GM19099 (cell line): ENCODE results near the gene IBA57.

ENCODE experiments used
- POLR2A ChIP-seq: IDR thresholded peaks from 3 replicates; pipeline ENCODE4 v1.6.1; 2011; ENCODE audit warnings: low read depth; ENCODE audit not compliant: insufficient read length; ENCODE audit errors: extremely low read depth

The IBA57 gene

DNA sequence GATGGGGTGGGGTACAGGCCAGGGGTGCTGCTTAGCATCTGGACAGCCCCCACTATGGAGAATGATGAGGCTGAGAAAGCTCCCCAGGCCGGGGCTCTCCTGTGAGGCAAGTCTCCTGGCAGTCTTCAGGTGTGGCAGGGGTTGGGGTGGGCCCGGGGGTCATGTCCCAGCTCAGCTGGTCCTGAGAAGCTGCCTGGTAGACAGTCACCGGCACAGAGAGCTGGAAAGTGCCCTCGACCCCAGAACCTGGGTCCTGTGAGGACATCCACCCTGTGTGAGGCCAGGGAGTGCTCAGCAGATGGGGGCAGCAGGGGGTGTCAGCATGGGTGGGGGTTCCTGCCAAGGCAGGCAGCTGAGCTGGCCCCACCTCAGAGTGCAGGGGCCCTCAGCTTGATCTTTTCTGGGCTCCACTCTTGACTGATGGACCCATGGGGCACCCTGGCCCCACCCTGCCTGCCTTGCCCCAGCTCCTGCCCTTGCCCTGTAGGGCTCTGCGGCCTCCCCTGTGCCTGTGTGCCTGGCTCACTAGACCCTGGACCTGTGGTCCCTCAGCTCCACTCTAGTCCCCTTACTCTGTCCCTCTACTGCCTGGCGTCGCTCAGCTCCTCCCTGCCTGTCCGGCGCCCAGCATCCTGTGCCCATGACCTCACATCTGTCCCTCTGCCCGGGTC, 5.8 kb downstream of the IBA57 start:
- TF ChIP-seq POLR2A: no peak

DNA sequence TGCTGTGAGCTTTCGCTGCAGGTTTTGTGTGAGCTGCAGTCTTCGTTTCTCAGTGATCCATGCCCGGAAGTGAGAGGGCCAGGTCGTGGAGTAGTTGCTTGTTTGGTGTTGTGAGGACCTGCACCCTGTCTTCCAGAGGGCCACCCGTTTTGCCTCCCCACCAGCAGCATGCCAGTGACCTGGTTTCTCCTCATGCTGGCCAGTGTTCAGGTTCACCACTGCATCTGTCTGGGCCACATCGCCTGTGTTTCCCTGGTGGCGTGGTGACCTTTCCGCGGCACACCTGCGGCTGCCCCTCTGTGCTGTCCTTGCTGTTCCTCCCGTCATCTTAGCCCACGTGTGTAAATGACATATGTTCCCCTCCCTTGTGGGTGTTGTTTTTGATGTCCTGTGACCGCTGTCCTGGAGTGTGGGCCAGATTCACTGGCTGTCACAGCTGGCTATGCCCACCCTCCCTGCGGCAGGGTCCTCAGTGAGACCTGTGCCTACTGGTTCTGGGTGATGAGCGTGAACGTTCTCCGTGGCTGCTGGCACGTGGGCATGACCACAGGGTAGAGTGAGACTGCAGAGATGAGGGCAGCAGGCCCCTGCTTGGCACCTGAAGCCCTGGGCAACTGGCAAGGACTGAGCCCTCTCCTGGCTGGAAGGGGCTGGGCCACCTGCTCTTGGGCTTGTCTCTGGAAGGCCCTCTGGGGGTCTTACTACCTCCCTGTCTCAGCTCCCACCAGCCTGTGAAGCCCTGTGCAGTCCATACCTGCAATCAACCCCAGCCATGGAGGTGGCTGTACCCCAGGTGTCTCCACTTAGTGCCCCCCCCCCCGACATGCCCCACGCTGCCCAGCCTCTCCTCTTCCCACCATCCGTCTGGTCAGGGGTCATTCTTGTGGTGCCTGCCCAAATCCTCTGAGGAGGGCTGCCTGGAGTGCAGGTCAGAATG, 7.3 kb downstream of the IBA57 start:
- no peak for TF ChIP-seq POLR2A

DNA sequence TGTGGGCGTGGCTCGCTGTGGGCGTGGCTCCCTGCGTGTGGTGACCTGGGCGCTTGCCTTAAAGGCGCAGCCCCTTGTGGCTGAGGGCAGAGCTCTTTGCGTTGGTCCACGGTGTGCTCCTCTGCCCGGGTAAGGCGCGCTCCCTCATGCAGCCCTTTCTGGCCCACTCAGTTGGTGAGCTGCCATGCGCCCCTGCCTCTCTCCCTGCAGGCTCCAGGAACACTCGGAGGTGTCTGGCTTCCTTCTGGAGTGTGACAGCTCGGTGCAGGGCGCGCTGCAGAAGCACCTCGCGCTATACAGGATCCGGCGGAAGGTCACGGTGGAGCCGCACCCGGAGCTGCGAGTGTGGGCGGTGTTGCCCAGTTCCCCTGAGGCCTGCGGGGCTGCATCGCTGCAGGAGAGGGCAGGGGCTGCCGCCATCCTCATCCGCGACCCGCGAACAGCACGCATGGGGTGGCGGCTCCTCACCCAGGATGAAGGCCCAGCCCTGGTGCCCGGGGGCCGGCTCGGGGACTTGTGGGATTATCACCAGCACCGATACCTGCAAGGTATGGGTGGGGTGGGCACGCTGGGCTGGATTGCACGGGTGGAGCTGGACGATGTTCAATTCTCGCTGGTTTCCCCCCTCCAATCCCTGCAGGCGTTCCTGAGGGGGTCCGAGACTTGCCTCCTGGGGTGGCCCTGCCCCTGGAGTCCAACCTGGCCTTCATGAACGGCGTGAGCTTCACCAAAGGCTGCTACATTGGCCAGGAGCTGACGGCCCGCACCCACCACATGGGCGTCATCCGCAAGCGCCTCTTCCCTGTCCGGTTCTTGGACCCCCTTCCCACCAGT, 9.1 kb downstream of the IBA57 start:
- TF ChIP-seq POLR2A: no peak

DNA sequence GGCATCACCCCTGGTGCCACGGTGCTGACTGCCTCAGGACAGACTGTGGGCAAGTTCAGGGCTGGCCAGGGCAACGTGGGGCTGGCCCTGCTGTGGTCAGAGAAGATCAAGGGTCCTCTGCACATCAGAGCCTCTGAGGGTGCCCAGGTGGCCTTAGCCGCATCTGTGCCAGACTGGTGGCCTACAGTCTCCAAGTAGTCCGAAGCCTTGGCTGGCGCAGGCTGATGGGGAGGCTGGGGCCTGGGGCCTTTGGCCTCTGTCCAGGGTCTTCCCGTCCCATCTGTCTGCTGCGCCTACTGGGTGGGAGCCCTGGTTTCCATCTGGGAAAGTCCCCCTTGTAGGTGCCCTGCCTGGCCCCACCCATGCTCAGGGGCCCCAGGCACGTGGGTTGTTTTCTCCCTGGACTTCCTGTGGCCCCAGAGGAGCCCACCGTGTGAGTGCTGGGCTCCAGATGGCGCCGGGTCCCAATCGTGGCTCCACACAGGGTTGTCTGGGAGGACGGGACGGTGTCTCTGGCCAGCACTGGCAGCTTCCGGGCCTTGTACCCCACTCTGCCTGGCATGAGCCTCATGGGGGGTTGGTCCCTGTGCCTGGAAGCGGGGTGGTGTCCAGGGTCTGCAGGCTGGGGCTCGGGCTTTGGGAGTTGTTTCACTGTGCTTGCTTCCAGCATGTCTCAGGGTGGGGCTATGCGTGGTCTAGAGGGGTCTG, 9.9 kb downstream of the IBA57 start:
- TF ChIP-seq POLR2A: no peak

DNA sequence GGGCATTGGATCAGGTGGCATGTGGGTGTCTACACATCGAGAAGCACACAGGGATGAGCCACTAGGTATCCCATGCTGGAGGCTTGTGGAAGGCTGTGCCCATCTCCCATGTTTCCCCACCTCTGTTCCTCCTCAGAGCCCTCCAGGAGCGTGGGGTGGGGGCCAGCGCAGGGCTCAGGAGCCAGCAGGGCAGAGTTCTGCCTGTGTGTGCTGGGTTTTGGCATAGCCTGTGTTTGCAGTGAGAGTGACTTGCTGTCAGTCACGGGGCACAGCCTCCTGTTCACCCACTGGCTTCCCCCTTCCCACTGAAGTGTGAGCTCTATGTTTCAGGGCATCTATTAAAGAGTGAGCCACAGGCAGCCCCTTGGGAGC, 10.4 kb downstream of the IBA57 start:
- TF ChIP-seq POLR2A: no peak

DNA sequence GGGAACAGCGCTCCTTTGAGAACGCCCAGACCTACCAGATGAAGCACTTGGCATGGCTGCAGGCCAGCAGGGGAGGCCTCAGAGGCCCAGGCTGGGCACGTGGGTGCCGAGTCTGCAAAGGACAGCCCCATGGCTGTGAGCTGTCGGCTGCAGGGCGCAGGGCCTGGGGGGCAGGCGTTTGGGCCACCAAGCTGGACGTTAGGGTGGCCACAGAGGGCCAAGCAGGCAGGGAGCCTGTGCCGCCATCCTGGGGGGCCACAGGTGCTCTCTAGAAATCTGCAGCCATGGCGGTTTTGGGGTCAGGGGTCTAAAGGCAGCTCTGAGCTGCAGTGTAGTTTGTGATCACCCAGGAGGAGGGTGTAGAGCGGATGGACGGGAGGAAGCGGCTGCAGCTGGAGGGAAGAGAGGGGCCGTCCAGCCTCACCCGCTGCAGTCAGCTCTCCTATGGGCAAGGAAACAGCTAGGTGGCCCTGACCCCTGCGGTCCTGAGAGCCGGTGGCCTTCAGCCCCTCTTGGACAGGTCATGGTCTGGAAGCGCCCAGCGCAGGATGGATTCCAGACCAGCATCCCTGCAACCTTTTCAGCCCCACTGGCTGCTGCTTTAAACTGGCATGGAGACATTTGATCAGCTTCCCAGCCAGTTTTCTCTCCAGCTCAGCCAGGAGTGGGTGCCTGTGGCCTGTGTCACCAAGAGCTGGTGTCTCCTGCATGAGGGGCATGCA, 11.0 kb downstream of the IBA57 start:
- TF ChIP-seq POLR2A: no peak

DNA sequence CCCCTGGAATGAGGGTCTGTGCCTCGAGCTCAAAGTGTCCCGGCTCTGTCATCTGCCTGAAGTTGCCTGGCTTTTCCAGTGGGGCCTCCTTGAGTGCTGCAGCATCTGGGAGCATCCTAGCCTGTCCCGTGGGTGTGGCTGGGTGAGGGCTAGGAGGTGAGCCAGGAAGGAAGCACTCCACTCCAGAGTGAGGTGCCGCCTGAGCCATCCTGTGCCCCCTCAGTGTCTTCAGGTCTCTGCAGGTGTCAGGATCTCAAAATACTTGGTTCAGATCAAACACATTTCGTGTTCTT, 11.5 kb downstream of the IBA57 start:
- no peak for TF ChIP-seq POLR2A

DNA sequence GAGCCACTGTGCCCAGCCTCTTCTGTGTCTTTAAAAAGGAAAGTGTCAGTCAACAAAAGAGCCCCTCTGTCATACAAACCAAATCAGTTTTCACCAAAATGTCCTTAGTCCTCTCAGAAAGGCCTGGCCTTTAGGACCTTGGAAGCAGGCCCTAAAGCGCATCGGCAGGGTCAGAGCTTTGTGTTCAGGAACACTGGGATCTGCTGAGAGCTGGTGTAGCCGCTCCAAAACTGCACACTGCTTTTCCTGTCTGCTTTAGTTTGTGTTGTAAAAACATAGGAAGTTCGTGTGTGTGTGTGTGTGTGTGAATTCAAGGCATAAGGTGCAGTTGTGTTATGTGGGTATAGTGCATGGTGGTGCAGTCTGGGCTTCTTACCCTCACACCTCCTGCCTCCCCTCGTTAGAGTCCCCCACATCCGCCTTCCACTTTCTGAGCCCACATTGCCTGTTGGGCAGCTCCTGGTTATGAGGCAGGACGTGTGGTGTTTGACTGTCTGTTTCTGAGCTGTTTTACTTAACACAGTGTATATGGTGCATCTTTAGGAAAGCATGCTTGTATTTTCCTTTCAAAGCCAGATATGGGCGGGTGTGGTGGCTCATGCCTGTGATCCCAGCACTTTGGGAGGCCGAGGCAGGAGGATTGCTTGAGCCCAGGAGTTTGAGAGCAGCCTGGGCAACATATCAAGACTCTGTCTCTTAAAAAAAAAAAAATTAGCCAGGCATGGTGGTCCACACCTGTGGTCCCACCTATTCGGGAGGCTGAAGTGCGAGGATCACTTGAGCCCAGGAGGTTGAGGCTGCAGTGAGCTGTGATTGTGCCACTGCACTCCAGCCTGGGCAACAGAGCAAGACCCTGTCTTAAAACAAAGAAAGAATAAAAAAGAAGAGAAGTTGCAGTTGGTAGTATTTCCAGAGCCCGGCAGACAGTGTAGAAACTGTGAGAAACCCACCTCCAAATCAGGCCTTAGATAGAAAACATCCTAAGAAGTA, 12.4 kb downstream of the IBA57 start:
- no peak for TF ChIP-seq POLR2A

DNA sequence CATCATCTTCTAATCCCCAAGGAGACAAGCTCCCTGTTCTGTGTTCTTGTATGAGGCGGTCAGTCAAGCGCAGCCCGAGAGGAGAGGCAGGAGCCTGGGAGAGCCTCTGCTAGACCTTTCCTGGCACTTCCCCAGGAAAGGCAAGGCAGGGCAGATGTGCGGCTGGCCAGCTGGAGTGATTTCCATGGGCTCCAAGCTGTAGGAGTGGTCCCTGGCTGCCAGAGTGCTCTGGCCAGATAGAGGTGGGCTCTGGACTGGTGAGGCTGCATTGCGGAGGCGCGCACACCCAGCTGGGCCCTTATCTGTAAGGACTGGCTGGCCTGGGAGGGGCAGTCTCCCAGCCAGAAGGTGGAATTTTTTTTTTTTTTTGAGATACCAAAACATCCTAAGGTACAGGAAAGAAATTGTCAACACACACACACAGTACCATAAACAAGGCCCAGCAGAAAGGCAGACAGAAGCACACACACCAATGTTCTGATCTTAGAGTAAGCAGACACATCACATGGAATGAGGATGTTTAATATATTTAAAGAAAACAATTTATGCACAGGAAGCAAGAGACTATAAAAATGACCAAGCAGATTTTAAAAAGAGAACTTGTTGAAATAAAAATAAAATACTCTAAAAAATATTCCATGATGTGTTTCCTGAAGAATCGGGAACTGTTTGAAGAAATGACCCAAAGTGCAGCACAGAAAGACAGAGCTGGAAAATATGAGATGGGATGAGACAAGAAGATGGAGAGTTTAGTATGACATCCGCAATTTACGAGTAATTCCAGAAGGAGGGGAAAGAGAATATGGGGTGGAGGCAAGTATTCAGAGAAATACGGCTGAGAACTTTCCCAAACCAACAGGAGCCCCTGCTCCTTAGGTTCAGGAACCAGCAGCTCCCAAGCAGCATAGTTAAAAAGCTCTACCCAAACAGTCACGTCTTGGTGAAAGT, 13.4 kb downstream of the IBA57 start:
- TF ChIP-seq POLR2A: no peak

DNA sequence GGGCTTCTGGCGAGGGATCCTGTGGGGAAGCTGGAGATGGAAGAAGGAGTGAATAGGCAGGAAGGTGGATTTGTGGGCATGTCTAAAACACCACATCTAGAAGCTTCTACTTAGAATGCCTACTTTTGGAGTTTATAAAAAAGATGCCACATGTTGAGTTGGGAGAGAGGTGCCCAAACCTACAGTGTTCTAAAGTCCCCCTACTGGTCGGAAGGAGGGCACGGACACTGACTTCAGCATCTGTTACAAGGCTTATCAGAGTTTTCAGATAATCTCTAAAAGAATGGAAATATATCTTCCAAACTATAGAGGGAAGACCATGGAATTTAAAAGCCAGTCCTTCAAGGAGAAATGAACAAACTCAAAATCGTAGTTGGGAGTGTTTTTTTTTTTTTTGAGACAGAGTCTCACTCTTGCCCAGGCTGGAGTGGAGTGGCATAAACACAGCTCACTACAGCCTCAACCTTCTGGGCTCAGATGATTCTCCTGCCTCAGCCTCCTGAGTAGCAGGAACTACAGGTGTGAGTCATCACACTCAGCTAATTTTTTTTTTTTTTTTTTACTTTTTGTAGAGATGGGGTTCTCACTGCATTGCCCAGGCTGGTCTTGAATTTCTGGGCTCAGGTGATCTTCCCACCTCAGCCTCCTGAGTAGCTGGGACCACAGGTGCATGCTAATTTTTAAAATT, 14.8 kb downstream of the IBA57 start:
- no peak for TF ChIP-seq POLR2A

DNA sequence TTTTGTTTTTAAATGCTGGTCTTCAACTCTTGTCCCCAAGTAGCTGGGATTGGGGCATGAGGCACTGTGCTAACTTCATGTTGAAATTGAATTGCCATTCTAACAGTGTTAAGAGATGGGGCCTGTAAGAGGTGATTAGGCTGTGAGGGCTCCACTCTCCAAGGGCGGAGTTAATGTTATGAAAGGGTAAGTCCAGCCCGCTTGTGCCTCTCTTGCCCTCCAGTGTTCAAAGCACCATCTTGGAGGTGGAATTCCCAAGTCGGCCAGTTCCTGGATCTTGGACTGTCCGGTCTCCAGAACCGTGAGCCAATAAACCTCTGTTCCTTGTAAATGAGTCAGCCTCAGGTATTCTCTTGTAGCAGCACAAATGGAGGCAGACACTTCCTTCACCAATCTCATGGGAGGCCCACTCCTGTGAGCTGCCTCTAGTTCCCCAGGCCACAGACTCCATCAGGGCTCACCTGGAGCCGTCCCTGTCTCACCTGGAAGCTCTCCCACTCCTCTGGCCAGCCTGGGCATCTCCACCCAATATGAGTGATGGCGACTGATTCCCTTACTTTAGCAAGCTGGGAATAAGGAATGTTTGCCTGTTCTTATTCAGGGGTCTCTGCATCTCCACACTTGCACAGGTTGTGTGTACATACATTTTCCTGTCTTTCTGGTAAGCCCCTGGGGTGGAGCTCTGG, 15.5 kb downstream of the IBA57 start:
- TF ChIP-seq POLR2A: no peak
